ENCODE measurements around the gene LDLRAD3.

Gene LDLRAD3

GRCh38 chr11:36098853-36099375 is 155.1 kb downstream of the LDLRAD3 start:
- TF ChIP-seq, protein P1, sequence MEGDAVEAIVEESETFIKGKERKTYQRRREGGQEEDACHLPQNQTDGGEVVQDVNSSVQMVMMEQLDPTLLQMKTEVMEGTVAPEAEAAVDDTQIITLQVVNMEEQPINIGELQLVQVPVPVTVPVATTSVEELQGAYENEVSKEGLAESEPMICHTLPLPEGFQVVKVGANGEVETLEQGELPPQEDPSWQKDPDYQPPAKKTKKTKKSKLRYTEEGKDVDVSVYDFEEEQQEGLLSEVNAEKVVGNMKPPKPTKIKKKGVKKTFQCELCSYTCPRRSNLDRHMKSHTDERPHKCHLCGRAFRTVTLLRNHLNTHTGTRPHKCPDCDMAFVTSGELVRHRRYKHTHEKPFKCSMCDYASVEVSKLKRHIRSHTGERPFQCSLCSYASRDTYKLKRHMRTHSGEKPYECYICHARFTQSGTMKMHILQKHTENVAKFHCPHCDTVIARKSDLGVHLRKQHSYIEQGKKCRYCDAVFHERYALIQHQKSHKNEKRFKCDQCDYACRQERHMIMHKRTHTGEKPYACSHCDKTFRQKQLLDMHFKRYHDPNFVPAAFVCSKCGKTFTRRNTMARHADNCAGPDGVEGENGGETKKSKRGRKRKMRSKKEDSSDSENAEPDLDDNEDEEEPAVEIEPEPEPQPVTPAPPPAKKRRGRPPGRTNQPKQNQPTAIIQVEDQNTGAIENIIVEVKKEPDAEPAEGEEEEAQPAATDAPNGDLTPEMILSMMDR (IDR thresholded peaks at IDR 0.05; ENCODE audit: low read depth, low read length), result no peak
- H3K4me3 ChIP-seq (ENCODE audit: low read depth, low read length), result no peak overlapping the region

GRCh38 chr11:36101466-36101865 is 157.6 kb downstream of the LDLRAD3 start:
- no peak overlapping the region for H3K4me3 ChIP-seq (ENCODE audit: low read depth, low read length)
- TF ChIP-seq, protein P1 (IDR thresholded peaks at IDR 0.05; ENCODE audit: low read depth, low read length), result no peak

DNA sequence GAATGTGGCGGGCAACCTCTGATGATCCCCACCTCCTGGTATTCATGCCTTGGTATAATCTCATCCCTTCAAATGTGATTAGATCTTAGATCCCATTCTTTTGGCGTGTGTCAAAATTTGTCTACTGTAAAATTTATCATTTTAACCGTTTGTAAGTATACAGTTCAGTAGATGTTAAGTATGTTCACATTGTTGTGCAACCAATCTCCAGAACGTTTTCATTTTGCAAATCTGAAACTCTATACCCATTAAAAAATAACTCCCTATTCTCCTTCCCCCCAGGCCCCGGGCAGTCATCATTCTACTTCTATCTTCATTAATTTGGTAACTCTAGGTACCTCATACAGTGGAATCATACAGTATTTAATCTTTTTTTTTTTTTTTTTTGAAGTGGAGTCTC is 159.0 kb downstream of the LDLRAD3 start:
- TF ChIP-seq, protein P1 (IDR thresholded peaks at IDR 0.05; ENCODE audit: low read depth, low read length), result no peak
- no peak overlapping the region for H3K4me3 ChIP-seq (ENCODE audit: low read depth, low read length)

GRCh38 chr11:36103933-36104530 is 160.2 kb downstream of the LDLRAD3 start:
- TF ChIP-seq, protein P1 (IDR thresholded peaks at IDR 0.05; ENCODE audit: low read depth, low read length), result no peak
- H3K4me3 ChIP-seq (ENCODE audit: low read depth, low read length), result no peak overlapping the region

DNA sequence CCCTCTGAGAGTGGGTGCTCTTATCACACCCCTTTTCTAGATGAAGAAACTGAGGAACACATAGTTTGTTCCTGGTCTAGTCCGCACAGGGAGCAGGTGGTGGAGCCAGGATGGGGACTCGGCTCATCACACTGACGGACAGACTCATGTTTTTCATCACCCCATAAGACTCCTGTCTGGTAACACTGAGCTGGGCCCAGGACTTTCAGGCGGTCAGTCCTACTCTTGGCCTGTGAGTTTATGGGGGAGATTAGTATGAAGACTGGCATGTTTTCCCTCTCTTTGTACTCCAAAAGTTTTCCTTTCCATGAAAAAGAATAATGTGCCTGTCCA is 160.8 kb downstream of the LDLRAD3 start:
- TF ChIP-seq, protein P1 (IDR thresholded peaks at IDR 0.05; ENCODE audit: low read depth, low read length), result no peak
- H3K4me3 ChIP-seq (ENCODE audit: low read depth, low read length), result no peak overlapping the region

DNA sequence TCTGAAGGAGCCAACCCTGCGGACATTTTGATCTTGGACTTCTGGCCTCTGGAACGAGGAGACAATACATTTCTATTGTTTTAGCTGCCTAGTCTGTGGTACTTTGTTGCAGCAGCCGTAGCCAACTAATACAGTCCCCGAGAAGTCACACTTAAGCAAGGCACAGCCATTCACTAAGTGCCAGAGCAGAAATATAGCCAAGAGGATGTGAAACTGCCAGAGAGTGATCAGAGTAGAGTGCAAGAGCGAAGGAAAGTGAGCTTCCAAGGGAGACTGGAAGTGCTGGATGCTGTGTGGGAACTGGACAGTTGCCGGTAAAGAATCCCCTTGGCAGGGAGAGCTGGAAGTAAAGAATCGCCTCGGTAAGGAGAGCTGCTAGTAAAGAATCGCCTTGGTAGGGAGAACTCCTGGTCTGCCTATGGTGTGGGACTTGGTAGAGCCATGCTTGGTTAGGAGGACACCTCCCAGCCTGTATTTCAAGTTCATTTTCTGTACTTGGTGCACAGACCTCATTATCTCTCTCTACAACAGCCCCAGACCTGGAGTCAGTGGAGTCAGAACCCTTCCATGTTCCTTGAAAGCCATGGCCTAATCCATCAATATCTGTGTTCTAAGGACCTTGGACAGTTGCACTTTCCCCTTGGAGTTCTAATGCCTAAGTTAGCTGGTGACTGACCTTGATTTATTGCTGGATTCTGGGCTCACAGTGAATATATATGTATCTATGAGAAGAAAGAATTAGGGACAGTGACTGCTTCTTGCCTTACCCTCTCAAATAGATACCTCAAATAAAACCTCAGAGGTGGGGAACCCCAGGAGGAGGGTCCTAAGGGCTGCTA is 162.1 kb downstream of the LDLRAD3 start:
- H3K4me3 ChIP-seq (ENCODE audit: low read depth, low read length), result no peak overlapping the region
- TF ChIP-seq, protein P1 (IDR thresholded peaks at IDR 0.05; ENCODE audit: low read depth, low read length), result no peak

GRCh38 chr11:36107547-36107946 is 163.7 kb downstream of the LDLRAD3 start:
- TF ChIP-seq, protein P1 (IDR thresholded peaks at IDR 0.05; ENCODE audit: low read depth, low read length), result no peak
- no peak overlapping the region for H3K4me3 ChIP-seq (ENCODE audit: low read depth, low read length)

Measured in WI38 (cell line).